ENCODE results near the gene PLOD2.

The PLOD2 gene

DNA sequence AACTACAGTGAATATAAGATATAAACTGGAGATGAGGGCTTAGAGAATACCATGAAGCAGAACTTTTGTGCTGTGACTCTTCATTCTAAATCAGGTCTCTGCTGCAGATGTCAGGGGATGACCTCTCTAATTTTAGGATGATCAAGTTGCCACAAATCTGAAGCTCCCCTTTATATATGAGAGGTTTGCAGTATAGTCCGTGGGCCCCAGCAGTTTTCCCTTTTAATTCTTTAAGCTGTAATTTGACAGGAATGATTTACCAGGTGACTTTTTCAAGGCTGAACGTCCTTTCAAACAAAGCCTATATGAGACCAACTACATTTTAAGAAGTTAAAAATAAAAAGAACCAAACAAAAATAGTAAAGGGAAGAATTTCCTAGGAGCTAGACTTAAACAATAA lies 4.9 kb upstream of the PLOD2 start:
- DNase-seq = no peak

DNA sequence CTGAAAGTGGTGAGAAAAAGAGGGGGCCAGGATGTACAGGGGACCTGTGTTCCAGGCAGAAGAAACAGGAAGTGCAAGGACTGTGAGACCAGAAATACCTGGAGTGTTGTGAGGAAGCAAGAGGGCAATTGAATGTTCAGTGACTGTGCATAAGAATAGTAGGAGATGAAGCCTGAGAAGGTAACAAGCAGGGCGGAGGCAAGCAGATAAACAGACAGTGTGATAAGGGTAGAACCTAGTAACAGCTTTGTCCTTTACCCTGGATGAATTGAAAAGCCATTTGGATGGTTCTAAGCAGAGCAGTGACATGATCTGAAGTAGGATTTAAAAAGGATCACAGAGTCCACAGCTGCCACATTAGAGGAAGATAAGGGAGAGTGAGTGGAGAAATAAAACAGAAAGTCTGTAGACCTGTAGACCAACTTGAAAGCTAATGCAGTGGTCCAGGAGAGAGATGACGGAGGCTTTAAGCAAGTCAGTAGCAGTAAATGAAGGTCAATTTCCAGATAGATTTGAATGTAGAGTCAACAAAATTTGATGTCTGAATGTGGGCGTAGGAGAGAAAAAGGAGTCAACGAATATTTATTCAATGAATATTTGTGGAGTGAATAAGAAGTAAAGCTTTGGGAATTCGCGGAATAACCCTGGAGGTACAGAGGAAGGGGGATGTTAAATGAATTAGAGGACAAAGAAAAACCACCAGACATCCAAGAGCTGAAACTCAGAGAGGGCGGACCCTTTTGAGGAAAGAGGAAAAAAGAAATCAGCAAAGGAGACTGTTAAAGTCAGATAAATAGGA lies 4.2 kb upstream of the PLOD2 start:
- no peak for DNase-seq

DNA sequence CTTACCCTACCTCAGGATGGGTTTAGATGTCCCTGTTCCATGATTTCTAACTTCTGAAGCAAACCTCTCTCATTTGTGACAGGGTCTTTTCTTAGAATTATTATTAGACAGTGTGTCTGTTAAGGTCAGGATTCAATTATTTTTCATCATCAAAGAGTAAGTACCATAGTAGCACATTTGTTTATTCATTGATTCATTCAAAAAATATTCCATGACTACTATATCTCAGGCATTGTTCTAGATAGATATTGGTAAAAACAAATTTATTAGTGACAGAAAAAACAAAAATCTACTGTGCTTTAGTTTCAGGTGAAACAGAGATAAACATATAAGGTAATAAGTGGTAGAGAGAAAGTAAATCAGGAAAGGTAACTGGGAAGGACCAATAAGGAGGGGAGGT lies 3.5 kb upstream of the PLOD2 start:
- DNase-seq = no peak

DNA sequence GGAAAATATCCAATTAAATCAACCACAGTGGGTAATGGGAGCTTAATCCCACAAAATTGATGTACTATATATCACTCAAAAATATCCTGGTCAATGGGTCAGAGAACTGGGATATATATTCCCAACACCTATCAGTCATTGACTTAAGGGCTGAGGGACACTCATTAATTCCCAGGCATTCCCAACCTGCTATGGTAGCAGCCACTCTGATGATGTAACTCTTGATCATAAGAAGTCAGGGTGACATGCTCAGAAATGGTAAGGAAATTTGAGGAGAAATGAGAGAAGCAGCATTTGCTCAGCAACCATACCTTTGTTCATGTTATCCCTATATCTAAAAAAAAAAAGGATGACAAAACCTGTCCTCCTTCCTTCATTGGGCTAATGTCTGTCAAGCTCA lies 3.1 kb upstream of the PLOD2 start:
- no peak for DNase-seq

DNA sequence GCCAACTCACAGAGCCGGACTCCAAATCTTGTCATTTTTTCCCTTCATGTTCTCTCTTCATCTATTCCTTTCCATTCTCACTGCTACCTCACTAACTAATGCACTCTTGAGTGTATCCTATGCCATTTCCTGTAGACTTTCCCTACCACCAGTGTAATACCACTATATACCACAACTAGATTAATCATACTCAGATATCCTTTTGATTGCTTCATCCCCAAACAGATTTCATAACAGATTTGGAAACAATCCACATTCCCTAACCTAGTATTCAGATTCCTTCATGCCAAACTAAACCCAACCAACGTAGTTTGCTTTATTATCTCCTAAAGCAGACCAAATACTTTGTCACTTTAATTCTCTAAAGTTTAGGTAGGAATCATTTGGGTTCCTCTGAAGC lies 2.6 kb upstream of the PLOD2 start:
- no peak for DNase-seq

DNA sequence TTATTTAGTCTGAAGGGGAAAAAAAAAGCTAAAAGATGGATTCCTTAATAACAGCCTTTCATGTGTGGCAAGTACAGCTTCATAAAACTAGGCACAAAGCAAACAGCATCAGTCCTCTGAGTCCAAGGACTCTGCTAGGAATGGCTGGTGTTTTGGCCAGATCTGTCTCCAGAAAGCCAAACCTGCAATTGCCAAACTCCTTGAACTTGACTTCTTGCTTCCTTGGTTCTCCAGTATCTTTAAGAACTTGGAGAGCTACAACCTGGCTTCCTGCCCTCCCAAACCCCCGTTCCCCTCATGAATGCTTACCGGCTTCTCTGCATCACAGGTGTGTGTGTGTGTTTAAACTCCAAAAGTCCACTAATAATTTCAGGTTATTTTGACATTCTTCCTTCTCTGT lies 1.6 kb upstream of the PLOD2 start:
- no peak for DNase-seq

DNA sequence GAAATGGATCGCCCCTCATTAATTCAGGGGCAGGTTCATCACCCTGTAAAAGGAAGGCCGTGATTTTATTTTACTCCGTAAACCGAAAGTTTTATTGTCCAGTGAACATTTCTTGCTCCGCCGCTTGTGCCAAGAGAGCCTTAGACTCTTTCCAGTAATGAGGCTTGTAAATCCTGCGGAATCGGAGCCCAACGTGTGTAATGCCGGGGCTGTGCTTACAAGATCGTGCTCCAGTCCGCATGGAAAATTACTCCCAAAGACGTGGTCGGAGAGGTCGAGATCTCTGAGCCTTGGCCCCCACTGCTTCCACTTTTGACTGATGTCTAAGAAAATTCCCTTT lies 649 bp upstream of the PLOD2 start:
- peak in 1 of 4 experiments; percentile 4 for DNase-seq

DNA sequence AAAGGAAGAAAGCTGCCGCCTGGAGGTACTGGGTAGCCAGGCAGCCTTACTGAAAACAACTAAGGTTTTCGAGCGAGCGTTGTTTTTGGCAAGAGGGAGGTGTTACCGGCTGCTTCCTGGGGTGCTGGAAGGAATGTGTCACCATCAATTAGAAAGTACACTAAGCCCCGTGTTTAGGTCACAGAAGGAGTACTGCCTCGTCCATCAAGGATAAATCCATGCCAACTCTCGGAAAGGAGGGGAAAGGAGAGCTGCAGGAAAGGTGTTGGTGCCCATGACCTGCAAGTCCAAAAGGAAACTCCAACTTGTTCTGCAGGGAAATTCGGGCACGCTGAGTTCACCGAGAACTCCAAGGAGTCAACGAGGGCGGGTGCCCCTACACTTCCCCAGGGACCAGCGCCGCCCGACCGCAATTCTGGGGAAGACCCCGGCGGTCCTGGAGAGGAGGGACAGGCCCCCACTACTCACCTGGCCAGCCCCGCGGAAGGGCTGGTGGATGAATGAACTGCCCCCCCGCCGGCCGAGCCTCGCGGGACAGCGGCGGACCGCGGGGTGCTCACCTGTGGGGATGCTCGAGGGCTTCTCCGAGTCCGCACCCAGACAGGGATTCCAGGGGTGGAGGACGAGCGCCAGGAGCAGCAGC lies 542 bp downstream of the PLOD2 start:
- peak; percentile 15 to 43 (median 26) for DNase-seq

DNA sequence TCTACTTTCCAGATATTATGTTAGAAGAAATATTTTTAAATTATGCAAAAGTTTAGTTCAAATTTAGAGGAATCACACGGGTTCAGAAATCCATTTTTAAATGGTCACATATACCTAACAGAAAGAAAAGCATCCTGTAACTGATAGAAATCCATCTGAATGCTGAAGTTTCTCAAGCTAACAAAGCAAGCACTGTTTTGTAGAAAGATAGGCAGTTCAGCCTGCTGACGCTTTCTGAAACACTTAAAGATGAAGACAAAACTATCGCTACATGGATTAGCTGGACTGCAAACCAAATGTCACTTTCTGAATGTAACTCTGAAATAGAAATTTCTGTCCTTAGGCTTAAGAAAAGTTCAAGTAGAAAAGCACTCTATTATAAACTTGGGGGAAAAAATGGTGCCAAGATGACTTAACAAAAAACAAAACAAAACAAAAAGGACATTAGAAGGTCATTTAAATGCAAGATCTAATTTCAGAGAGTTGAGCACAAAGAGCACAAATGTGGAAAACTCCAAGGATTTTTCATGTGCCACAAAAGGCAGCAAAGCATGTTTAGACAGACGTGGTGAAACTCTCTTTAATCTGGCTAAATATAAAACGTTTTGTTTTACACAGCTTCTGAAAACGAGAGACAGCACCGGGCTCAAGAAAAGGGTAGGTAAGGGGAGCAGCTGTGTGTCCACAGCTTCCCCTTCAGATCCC lies 1.2 kb downstream of the PLOD2 start:
- no peak for DNase-seq

DNA sequence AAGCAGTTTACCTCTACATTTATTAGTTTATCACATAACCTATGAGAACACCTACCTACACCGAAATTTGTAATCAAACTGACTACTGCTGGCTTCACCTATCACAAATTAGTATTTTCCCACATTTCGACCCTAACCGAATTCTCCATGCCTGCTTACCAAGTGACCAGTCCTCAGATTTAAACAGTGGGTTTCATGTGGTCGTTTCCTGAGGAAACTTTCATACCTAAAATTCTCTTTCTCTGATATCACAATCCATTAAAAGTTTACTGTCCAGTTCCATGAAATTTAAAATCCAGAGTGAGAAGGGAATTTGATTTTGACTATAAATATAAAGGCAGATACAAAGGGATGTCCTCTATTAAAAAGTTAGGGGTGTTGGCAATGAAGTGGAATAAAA lies 1.9 kb downstream of the PLOD2 start:
- no peak for DNase-seq

DNA sequence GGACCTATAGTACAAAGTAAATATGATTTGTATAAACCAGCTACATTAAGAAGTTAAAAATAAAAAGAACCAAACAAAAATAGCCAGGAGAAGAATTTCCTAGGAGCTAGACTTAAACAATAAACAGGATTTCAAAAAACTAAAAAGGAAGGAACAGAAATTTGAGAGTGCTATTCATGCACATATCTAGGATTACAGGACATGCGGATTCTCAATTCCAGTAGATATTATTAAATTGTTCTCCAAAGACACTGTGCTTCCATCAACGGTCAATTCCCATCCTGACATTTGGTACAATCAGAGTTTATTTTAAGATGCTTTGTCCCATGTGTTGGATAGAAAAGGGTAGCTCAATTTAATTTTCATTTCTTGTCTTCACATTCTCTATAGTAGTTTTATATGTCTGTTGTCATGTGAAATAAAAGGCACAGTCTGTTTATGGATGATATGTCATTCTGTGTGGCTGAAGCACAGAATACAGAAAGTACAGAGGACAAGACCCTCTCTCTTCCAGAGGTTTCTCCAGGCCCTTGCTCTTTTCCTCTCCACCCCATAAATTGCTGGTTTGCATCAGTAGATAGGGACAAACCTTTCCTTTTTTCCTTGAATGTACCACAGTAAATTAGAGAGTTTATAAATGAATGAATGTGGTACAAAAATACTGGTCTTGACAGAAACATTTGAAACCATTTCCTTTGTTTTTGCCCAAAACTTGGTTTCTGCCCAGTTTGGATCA lies 3.5 kb downstream of the PLOD2 start:
- DNase-seq = no peak

DNA sequence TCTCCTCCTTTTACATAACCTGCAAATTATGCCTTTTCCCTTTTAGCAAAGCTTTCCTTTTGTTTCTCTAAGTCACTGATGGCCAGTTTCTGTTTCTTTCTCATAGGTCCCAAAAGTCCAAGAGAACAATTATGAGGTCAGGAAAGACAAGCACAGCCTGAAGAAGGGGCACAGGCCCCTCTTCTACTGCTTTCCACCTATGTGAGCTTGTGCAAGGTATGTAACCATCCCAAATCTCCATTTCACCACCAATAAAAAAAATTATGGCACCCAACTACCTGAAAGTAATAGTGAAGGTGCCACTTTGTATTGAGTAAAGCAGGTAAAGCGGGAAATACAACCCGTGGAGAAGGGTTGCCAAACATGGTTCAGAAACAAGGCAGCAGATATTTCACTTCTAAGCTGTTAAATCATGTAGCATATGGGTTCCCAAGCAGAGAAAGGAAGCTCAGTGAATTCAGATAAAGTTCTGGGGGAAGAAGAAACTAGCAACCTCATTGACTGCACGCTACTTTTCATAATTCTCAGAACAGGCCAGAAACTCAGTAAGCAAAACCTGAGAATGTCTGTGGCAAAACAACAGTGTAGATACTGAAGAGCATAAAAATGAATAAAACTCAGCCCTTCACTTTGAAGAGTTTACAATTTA lies 4.2 kb downstream of the PLOD2 start:
- no peak for DNase-seq

DNA sequence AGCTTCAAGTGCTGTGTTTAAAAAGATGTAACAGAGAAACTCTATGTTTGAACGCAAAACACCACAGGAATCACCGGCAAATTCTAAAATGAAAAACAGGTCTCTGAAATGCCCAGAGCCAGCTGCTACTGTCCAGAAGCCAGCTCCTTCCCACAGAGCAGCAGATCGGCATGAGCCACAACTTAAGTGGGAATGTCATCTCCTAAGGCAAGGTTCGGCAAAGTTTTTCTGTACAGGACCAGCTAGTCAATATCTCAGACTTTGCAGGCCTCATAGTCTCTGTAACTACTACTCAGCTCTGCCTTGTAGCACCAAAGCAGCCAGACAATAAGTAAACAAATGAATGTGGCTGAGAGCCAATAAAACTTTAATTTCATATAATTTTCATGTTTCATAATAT lies 4.9 kb downstream of the PLOD2 start:
- no peak for DNase-seq

DNA sequence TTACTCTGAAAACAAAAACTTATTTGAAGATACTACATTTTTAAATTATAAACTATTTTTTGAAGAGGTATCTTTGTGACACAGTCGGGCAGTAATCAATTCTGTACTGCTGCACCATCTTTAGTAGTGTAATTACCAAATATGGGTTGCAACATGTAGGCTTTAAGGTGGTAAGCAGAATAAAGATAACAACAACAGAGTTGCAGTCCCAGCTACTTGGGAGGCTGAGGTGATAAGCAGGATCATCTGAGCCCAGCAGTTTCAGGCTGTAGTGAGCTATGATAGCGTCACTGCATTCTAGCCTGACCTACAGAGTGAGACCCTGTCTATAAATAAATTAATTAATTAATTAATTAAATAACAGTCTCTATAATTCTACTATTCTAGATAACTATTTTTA lies 6.0 kb downstream of the PLOD2 start:
- DNase-seq = no peak

DNA sequence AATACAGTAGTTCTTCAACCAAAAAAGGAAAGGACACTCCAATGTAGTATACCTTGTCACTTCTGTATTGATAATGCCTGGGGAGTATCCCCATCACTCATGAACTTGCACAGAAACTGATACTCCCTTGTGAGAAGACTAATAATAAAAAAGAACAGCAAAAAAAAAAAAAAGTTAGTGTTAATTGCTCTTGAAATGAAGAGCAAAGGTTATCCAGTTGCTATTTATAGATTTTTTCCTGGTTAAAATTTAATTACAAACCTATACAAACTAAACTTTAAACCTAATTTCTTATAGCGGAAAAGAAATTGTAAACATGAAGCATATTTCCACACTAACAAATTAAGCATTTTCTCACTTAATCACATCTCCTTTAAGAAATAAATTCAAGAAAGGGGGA lies 6.7 kb downstream of the PLOD2 start:
- DNase-seq = no peak

DNA sequence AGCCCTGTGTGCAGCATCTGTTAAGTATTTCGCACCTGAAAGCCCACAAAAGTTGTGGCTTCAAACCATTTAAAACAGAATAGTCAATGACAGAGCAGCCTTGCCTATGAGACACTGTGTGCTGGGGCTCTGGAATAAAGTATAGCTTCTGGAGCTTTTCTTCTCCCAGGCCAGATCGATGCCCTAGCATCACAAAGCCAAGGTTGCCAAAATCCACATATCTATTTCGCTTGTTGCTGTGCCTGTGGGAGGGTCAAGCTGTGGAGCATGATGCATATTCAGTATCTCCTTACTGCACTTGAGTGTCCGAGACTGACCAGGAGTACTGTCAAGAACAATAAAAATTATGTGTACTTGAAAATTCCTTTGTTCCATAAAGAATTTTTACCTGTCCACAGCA lies 7.6 kb downstream of the PLOD2 start:
- no peak for DNase-seq

DNA sequence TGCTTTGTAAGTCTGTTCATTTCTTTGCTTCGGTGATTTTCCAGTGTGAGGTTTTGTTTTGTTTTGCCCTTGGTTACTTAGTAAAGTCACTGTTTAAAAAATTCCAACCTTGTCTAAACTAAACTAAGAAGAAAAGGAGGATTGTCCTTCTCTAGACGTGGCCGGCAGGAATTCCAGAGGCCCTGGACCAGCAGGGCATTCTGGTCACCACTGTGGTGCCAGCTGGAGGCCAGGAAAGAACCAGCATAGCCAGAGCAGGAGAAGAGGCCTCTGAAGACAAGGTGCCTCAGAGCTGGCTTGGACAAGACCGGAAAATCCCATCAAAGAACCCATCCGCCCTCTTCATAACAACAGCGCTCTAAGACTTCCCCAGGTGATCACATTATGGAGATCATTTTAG lies 8.2 kb downstream of the PLOD2 start:
- DNase-seq = no peak

DNA sequence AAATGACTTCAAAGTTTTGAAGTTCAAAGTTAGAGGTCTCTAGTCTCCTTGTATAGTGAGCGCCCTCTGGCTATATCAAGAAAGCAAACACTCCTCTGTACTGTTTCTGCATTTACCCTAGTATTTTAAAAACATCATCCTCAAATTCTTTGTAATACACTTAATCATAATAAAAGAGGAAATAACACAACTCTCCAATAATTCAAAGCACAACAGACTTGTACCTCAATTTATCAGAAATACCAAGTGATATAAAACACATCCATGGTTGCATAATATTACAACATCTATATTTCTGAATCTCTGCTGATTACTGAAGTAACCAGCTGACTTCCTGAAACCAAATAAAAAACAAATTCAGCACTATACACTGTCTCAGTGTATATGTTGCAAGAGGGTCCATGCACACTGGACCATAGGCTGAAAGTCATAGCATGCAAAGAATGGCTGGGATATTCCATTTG lies 12.5 kb downstream of the PLOD2 start:
- peak; percentile 7 to 70 (median 44) for DNase-seq

DNA sequence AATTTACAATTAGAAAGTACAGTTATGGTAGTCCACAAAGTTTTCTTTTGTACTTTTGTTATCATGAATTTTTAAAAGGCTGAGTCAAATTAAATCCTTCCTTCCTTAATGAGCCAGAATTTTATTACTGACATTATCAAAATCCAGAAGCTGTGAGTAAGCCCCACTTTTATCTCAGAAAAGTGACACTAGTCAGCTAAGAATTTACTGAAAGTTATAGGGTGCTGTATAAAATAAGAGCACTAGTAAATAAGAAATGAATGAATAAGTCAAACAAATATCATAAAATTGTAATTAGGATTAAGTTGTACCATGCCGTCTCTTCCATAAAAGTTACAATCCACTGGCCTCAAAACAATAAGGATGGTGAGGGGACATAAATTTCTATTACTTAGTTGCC lies 15.3 kb downstream of the PLOD2 start:
- no peak for DNase-seq

DNA sequence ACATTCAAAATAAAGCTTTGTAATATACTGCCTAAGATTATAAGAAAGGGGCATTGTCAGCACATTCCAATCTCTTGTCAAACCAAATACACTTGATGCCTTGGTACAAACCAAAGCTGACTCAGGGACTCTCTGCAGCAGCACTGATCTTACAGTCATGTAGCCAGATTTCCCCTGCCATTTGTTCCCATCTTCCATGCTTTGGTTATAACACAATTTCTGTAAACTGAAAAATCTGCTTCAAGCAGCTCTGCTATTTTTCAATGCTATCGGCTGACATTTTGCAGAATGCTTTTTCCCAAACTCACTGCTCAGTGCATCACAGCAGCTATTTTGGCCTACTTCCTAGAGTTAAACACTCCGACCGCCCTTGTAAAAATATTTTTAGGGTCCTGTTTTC lies 18.2 kb downstream of the PLOD2 start:
- no peak for DNase-seq

DNA sequence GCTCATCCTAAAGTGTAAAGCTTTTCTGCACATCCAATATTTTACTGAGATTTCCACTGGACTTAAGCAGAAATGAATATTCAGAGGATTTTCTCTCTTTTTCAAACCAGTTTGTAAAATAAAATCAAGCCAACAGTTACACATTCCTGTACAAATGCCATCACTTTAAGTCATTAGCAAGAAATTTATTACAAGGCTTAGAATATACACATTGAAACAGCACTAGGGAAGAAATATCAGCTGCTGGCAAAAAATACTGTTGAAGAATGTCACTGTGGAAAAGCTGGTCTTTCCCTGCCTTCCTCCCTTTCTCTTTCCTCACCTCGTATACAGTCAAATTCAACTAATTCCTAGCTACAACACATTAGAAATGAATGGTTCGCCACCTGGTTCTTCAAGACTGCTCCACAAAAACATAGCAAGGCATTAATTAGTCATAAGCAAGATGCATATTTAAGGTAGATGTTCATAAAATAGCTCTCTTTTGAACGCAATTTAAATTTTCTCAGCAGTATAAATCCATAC lies 21.3 kb downstream of the PLOD2 start:
- no peak for DNase-seq

DNA sequence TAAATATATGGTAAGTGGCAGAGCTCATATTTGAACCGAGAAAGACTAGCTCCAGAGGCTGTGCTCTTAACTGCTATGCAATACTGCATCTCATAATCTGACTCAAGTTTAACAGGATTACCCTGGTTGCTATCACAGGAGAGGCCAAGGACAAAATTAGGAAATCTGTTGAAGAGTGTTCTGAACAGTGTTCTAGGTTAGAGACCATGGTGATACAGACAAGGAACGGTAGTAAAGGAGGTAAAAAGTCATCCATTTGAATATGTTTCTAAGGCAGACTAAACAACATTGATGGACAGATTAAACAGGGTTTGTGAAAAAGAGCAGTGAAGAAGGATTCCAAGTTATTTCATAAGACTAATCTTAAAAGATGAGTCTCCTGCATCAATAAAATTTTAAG lies 22.1 kb downstream of the PLOD2 start:
- no peak for DNase-seq

DNA sequence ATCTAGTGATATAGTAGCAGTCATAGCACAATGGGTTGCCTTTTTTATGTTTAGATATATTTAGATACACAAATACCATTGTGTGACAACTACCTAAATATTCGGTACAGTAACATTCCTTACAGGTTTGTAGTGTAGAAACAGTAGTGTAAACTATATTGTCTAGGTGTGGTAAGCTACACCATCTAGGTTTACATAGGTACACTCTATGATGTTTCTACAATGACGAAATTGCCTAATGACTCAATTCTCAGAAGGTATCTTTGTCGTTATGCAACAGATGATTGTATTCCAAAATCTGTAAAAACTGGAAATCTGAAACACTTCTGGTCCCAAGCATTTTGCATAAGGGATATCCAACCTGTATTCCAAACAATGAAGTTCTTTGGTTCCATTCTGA lies 24.3 kb downstream of the PLOD2 start:
- DNase-seq = no peak
